MM.1S (cell line): ENCODE results near the gene MIPOL1.

Experiments used
- EZH2 ChIP-seq: fragments of 300-600 bp; sonication (generic); optimal IDR thresholded peaks from 2 replicates; pipeline ENCODE3; 2017; ENCODE audit warnings: low read depth, mild to moderate bottlenecking, antibody characterized with exemption, low read length, mixed read lengths
- EZH2phosphoT487 ChIP-seq: fragments of 300-600 bp; sonication (generic); IDR thresholded peaks from 2 replicates; pipeline ENCODE4 v1.6.1; 2018; ENCODE audit warnings: antibody characterized with exemption, low read length
- TF ChIP-seq, protein P1 (sequence below): fragments of 300-600 bp; sonication (generic); IDR thresholded peaks from 2 replicates; pipeline ENCODE4 v1.5.1; 2016; ENCODE audit warnings: antibody characterized with exemption, low read length, mixed read lengths

- TF ChIP-seq, protein P1, sequence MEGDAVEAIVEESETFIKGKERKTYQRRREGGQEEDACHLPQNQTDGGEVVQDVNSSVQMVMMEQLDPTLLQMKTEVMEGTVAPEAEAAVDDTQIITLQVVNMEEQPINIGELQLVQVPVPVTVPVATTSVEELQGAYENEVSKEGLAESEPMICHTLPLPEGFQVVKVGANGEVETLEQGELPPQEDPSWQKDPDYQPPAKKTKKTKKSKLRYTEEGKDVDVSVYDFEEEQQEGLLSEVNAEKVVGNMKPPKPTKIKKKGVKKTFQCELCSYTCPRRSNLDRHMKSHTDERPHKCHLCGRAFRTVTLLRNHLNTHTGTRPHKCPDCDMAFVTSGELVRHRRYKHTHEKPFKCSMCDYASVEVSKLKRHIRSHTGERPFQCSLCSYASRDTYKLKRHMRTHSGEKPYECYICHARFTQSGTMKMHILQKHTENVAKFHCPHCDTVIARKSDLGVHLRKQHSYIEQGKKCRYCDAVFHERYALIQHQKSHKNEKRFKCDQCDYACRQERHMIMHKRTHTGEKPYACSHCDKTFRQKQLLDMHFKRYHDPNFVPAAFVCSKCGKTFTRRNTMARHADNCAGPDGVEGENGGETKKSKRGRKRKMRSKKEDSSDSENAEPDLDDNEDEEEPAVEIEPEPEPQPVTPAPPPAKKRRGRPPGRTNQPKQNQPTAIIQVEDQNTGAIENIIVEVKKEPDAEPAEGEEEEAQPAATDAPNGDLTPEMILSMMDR, result no peak
- TF ChIP-seq EZH2, result no peak
- TF ChIP-seq EZH2phosphoT487, result no peak
Measured at GRCh38 chr14:37237094-37237493, 39.4 kb downstream of the MIPOL1 start.
